A549 (cell line): ENCODE data around the gene TYW1.
"Not testable (repeated sequence)": the region's sequence is repeated elsewhere in the genome, so short reads cannot be mapped to it uniquely, and the experiment has no call there.

ENCODE experiments used
- EP300 ChIP-seq, 2 experiments: fragments of >200 bp; sonication (Bioruptor Twin); formaldehyde crosslinking; IDR thresholded peaks; 2 replicates in 1 of 2; 3 replicates in 1 of 2; pipeline ENCODE4 v1.6.1; 2016 to 2017
- POLR2A ChIP-seq: IDR thresholded peaks from 2 replicates; pipeline ENCODE4 v1.6.1; 2012; ENCODE audit warnings: mild to moderate bottlenecking, low read length
- SREBF2 ChIP-seq: fragments of 450-650 bp; IDR thresholded peaks from 2 replicates; pipeline ENCODE4 v1.6.1; 2014; ENCODE audit warnings: mild to moderate bottlenecking, moderate library complexity
- TF ChIP-seq, protein P1 (sequence below): fragments of >200 bp; sonication (Bioruptor Twin); formaldehyde crosslinking; IDR thresholded peaks from 3 replicates; pipeline ENCODE4 v1.5.1; 2016
- TF ChIP-seq, protein P2 (sequence below): IDR thresholded peaks from 2 replicates; pipeline ENCODE4 v1.6.1; 2012

DNA sequence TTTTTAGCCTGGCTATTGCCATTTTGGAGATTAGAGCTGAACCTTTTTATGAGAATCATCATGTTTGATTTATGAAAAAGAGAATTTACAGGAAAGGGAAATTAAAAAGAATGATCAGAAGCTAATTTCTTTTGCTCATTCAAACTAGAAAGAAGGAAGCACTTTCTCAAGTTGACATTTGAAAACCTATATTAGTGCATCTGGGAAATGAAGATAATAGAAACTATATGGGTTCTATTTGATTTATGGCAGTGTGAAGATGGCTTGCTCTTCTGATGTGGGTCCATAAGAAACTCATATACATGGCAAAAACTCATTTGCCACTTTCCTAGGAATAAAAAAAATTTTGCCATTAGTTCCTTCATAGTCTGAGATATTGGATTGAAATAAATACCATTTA, 152.5 kb downstream of the TYW1 start:
- TF ChIP-seq, protein P1, sequence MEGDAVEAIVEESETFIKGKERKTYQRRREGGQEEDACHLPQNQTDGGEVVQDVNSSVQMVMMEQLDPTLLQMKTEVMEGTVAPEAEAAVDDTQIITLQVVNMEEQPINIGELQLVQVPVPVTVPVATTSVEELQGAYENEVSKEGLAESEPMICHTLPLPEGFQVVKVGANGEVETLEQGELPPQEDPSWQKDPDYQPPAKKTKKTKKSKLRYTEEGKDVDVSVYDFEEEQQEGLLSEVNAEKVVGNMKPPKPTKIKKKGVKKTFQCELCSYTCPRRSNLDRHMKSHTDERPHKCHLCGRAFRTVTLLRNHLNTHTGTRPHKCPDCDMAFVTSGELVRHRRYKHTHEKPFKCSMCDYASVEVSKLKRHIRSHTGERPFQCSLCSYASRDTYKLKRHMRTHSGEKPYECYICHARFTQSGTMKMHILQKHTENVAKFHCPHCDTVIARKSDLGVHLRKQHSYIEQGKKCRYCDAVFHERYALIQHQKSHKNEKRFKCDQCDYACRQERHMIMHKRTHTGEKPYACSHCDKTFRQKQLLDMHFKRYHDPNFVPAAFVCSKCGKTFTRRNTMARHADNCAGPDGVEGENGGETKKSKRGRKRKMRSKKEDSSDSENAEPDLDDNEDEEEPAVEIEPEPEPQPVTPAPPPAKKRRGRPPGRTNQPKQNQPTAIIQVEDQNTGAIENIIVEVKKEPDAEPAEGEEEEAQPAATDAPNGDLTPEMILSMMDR: not testable (repeated sequence)
- TF ChIP-seq, protein P2, sequence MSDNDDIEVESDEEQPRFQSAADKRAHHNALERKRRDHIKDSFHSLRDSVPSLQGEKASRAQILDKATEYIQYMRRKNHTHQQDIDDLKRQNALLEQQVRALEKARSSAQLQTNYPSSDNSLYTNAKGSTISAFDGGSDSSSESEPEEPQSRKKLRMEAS: not testable (repeated sequence)
- not testable (repeated sequence) for TF ChIP-seq SREBF2; POLR2A; EP300 (IDR thresholded peaks at IDR 0.05)
